PC-9 (cell line): Measurements from ENCODE around the gene S100A4. TPM values are rescaled to one million over a fixed set of nuclear protein-coding genes. Genes with fewer than 3 reads are reported as not detected.

ENCODE experiments used
- BruUV-seq: library from RNA; stranded (reverse); fragments of 400-500 nt; replicated peaks from 2 replicates; lab custom pipeline; 2021; lab: Mats Ljungman, UMichigan
- CTCF ChIA-PET: fragments of 300-600 bp; sonication (Branson Sonifier 250); formaldehyde crosslinking; loops from one replicate; lab custom pipeline; 2022; ENCODE audit warnings: antibody characterized with exemption; lab: Charles Lee
- POLR2A ChIA-PET: fragments of 300-600 bp; sonication (Branson Sonifier 250); formaldehyde crosslinking; loops from one replicate; lab custom pipeline; 2022; ENCODE audit warnings: antibody characterized with exemption; ENCODE audit not compliant: unreplicated experiment; lab: Charles Lee
- DNase-seq, 2 experiments: peaks; one replicate each; pipeline versions ENCODE4 v3.0.0 to v3.0.0-alpha.2; 2015 to 2022; ENCODE audit warnings: mixed read lengths in 1 of 2
- H2AFZ ChIP-seq: fragments of 200-600 bp; sonication (generic); 2 replicates; pipeline ENCODE4 v1.8.1; 2017; ENCODE audit warnings: antibody characterized with exemption
- H3F3A ChIP-seq: fragments of 200-600 bp; sonication (generic); 2 replicates; pipeline ENCODE4 v1.8.1; 2017; ENCODE audit warnings: antibody characterized with exemption, mild to moderate bottlenecking, low read depth; ENCODE audit not compliant: insufficient read depth
- H3K27ac ChIP-seq: fragments of 200-600 bp; sonication (generic); 2 replicates; pipeline ENCODE4 v1.6.1; 2016; ENCODE audit warnings: mixed run types
- H3K27me3 ChIP-seq: fragments of 200-600 bp; sonication (generic); 2 replicates; pipeline ENCODE4 v1.6.1; 2016; ENCODE audit warnings: low read depth, mixed run types; ENCODE audit not compliant: insufficient read depth
- H3K36me3 ChIP-seq: fragments of 200-600 bp; sonication (generic); 2 replicates; pipeline ENCODE4 v1.6.1; 2016; ENCODE audit warnings: low read depth, mixed run types
- H3K4me1 ChIP-seq: fragments of 200-600 bp; sonication (generic); replicated peaks from 2 replicates; pipeline ENCODE4 v1.6.1; 2016; ENCODE audit warnings: mixed run types; ENCODE audit not compliant: insufficient read depth
- H3K4me2 ChIP-seq: fragments of 200-600 bp; sonication (generic); 2 replicates; pipeline ENCODE4 v1.6.1; 2017; ENCODE audit warnings: mixed run types
- H3K4me3 ChIP-seq: fragments of 200-600 bp; sonication (generic); 2 replicates; pipeline ENCODE4 v1.6.1; 2016; ENCODE audit warnings: mixed run types
- H3K79me2 ChIP-seq: fragments of 200-600 bp; sonication (generic); 2 replicates; pipeline ENCODE4 v1.6.1; 2017; ENCODE audit warnings: low read depth, mixed run types
- H3K9me2 ChIP-seq: fragments of 200-600 bp; sonication (generic); 2 replicates; pipeline ENCODE4 v1.8.1; 2017; ENCODE audit warnings: mild to moderate bottlenecking; ENCODE audit not compliant: insufficient read depth
- H3K9me3 ChIP-seq: fragments of 200-600 bp; sonication (generic); 2 replicates; pipeline ENCODE4 v1.8.1; 2016; ENCODE audit warnings: low read depth; ENCODE audit not compliant: insufficient read depth
- H4K20me1 ChIP-seq: fragments of 200-600 bp; sonication (generic); 2 replicates; pipeline ENCODE4 v1.8.1; 2017; ENCODE audit not compliant: insufficient read depth
- EZH2 ChIP-seq: fragments of 200-600 bp; sonication (generic); IDR thresholded peaks from 2 replicates; pipeline ENCODE4 v1.8.0; 2017; ENCODE audit warnings: antibody characterized with exemption, low read depth
- intact Hi-C: fragments of 100-400 bp; cut with micrococcal nuclease; formaldehyde crosslinking; loops from one replicate; pipeline ENCODE4 v1.10.0; 2022; ENCODE audit not compliant: unreplicated experiment
- total RNA-seq: library from RNA; stranded (reverse); gene quantifications from 2 replicates; pipeline ENCODE4 v1.2.3, GENCODE V29; 2021
- TF ChIP-seq, protein P1 (sequence below): fragments of 200-600 bp; sonication (generic); conservative IDR thresholded peaks from 2 replicates; pipeline ENCODE4 v1.6.1; 2017; ENCODE audit warnings: mixed run types, antibody characterized with exemption, mild to moderate bottlenecking, moderate library complexity

Gene S100A4
- total RNA-seq, 1 experiment from 2014 or later: 303 TPM

GRCh38 chr1:153515504-153516394 is 29.9 kb downstream of the S100A4 start:
- DNase-seq: peak; percentile 87 to 93
- peaks cover 48% of the 10 kb centered on the region for H3F3A ChIP-seq
- no peaks in the 10 kb centered on the region for H3K9me3 ChIP-seq
- TSS peak; percentile 95 for BruUV-seq
- H3K4me2 ChIP-seq: peak overlapping the region; percentile 78
- TF ChIP-seq, protein P1, sequence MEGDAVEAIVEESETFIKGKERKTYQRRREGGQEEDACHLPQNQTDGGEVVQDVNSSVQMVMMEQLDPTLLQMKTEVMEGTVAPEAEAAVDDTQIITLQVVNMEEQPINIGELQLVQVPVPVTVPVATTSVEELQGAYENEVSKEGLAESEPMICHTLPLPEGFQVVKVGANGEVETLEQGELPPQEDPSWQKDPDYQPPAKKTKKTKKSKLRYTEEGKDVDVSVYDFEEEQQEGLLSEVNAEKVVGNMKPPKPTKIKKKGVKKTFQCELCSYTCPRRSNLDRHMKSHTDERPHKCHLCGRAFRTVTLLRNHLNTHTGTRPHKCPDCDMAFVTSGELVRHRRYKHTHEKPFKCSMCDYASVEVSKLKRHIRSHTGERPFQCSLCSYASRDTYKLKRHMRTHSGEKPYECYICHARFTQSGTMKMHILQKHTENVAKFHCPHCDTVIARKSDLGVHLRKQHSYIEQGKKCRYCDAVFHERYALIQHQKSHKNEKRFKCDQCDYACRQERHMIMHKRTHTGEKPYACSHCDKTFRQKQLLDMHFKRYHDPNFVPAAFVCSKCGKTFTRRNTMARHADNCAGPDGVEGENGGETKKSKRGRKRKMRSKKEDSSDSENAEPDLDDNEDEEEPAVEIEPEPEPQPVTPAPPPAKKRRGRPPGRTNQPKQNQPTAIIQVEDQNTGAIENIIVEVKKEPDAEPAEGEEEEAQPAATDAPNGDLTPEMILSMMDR: no peak
- H3K4me1 ChIP-seq: peaks cover 57% of the 10 kb centered on the region
- no peak overlapping the region for H2AFZ ChIP-seq
- no peaks in the 10 kb centered on the region for H3K9me2 ChIP-seq
- ChIA-PET CTCF (interaction anchor here (0.6 to 2.6 kb wide), 5 partner anchors 18 to 233 kb away, joined by 3 to 20 read pairs (median 7); partner anchors contain the start of gene S100A13), POLR2A (interaction anchor here (0.6 to 1.5 kb wide), 11 partner anchors 16 to 598 kb away, joined by 3 to 18 read pairs (median 6); partner anchors contain the start of genes CHTOP, S100A13 and S100A6)
- H3K27me3 ChIP-seq: no peaks in the 10 kb centered on the region
- intact Hi-C loops: loop anchor here (1.0 to 10.0 kb wide), 4 partner anchors 18 to 269 kb away; no protein-coding TSS in a partner anchor
- no peaks in the 10 kb centered on the region for H3K79me2 ChIP-seq
- H4K20me1 ChIP-seq: no peaks in the 10 kb centered on the region
- H3K36me3 ChIP-seq: no peaks in the 10 kb centered on the region
- peak overlapping the region; percentile 85 for H3K27ac ChIP-seq
- peak overlapping the region; percentile 42; the same call in 1 of the 2 replicates for H3K4me3 ChIP-seq

DNA sequence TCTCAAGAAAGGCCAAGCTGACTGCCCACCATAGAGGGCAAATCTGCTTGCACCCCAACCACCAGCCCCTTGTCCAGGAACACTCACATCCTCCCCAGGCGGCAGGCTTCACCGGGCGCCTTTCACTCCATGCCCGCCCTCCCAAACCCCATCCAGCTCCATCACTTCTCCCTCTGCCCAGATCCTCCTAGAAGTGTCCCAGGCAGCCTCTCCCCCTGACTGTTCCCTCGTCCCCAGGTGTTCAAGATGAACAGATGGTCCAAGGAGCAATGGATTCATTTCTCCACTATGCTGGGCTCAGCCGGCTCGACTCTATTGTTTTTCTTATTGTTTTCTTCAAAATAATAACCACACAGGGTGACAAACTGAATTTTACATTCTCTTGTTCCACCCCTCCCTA is 31.9 kb downstream of the S100A4 start:
- TF ChIP-seq, protein P1: no peak
- TF ChIP-seq EZH2: no peak
- no peak overlapping the region for H2AFZ ChIP-seq
- no peaks in the 10 kb centered on the region for H3K9me2 ChIP-seq
- BruUV-seq: no TSS peak
- no peaks in the 10 kb centered on the region for H3K27me3 ChIP-seq
- no peak for DNase-seq
- H4K20me1 ChIP-seq: no peaks in the 10 kb centered on the region
- H3K9me3 ChIP-seq: no peaks in the 10 kb centered on the region
- H3F3A ChIP-seq: peaks cover 47% of the 10 kb centered on the region
- H3K27ac ChIP-seq: no peak overlapping the region
- peaks cover 50% of the 10 kb centered on the region for H3K4me1 ChIP-seq
- H3K36me3 ChIP-seq: no peaks in the 10 kb centered on the region
- CTCF ChIA-PET: no interaction called here
- no peak overlapping the region for H3K4me3 ChIP-seq
- POLR2A ChIA-PET: no interaction called here
- intact Hi-C loops: loop anchor here (5.0 to 10.0 kb wide), 2 partner anchors 271 to 474 kb away; partner anchors contain the start of gene RAB13
- H3K79me2 ChIP-seq: no peaks in the 10 kb centered on the region
- H3K4me2 ChIP-seq: no peak overlapping the region

GRCh38 chr1:153513023-153513422 is 32.6 kb downstream of the S100A4 start:
- intact Hi-C loops: loop anchor here (5.0 to 10.0 kb wide), 2 partner anchors 272 to 474 kb away; partner anchors contain the start of gene RAB13
- Histone ChIP-seq H3K9me3 (no peaks in the 10 kb centered on the region), H2AFZ (no peak overlapping the region), H4K20me1 (no peaks in the 10 kb centered on the region), H3K4me1 (peaks cover 50% of the 10 kb centered on the region), H3K9me2 (no peaks in the 10 kb centered on the region), H3K36me3 (no peaks in the 10 kb centered on the region), H3F3A (peaks cover 43% of the 10 kb centered on the region), H3K27me3 (no peaks in the 10 kb centered on the region), H3K27ac (no peak overlapping the region), H3K4me2 (no peak overlapping the region), H3K79me2 (no peaks in the 10 kb centered on the region), H3K4me3 (no peak overlapping the region)
- CTCF ChIA-PET: no interaction called here
- no TSS peak for BruUV-seq
- POLR2A ChIA-PET: no interaction called here
- TF ChIP-seq, protein P1: no peak
- no peak for TF ChIP-seq EZH2
- DNase-seq: no peak
